IMR-90 (cell line): ENCODE data around the gene OSM. TPM values are rescaled to one million over a fixed set of nuclear protein-coding genes. Genes with fewer than 3 reads are reported as not detected.

Experiments
- ATAC-seq: fragments of 200-7000 bp; cut with Tn5 transposase; 2 replicates; pipeline ENCODE4 v1.9.1; 2020; ENCODE audit warnings: low read depth, mild to moderate bottlenecking, moderate library complexity
- BruUV-seq: library from RNA; stranded (reverse); fragments of 400-500 nt; replicated peaks from 2 replicates; lab custom pipeline; 2021; lab: Mats Ljungman, UMichigan
- CTCF ChIA-PET: fragments of 300-600 bp; formaldehyde crosslinking; extraction: SDS; loops from one replicate; lab custom pipeline; 2021; ENCODE audit warnings: antibody characterized with exemption; lab: Yijun Ruan, JAX
- POLR2A ChIA-PET: fragments of 300-600 bp; sonication (Branson Sonifier 250); formaldehyde crosslinking; loops from one replicate; lab custom pipeline; 2022; ENCODE audit warnings: antibody characterized with exemption; ENCODE audit not compliant: unreplicated experiment; lab: Charles Lee
- DNase-seq: peaks from one replicate; pipeline ENCODE4 v3.0.0; 2013
- H2AFZ ChIP-seq: replicated peaks from 2 replicates; pipeline ENCODE3; 2013; ENCODE audit warnings: low read length, mild to moderate bottlenecking; ENCODE audit not compliant: poor library complexity
- H2AK5ac ChIP-seq: 2 replicates; pipeline ENCODE4 v1.6.1; 2013; ENCODE audit warnings: low read depth, low read length, inconsistent platforms
- H2AK9ac ChIP-seq: replicated peaks from 2 replicates; pipeline ENCODE3; 2013; ENCODE audit warnings: mild to moderate bottlenecking, low read depth, low read length, moderate library complexity; ENCODE audit not compliant: poor library complexity
- H2BK120ac ChIP-seq: 2 replicates; pipeline ENCODE4 v1.6.1; 2013; ENCODE audit warnings: low read depth, low read length, inconsistent platforms
- H2BK15ac ChIP-seq: 3 replicates; pipeline ENCODE4 v1.6.1; 2013; ENCODE audit warnings: low read depth, low read length, inconsistent platforms
- H2BK20ac ChIP-seq: 2 replicates; pipeline ENCODE4 v1.6.1; 2013; ENCODE audit warnings: low read depth, mild to moderate bottlenecking, inconsistent platforms, low read length, moderate library complexity
- H2BK5ac ChIP-seq: 2 replicates; pipeline ENCODE4 v1.6.1; 2013; ENCODE audit warnings: mild to moderate bottlenecking, low read depth, low read length, inconsistent platforms; ENCODE audit not compliant: poor library complexity, severe bottlenecking
- H3K14ac ChIP-seq: replicated peaks from 2 replicates; pipeline ENCODE4 v1.6.1; 2013; ENCODE audit warnings: low read depth, low read length, inconsistent platforms
- H3K18ac ChIP-seq: 2 replicates; pipeline ENCODE4 v1.6.1; 2013; ENCODE audit warnings: low read depth, low read length, control low read depth
- H3K23ac ChIP-seq: 2 replicates; pipeline ENCODE4 v1.6.1; 2013; ENCODE audit warnings: low read depth, low read length, inconsistent platforms
- H3K27ac ChIP-seq: 2 replicates; pipeline ENCODE4 v1.5.1; 2013; ENCODE audit warnings: mild to moderate bottlenecking, control low read depth, low read length; ENCODE audit not compliant: insufficient read depth
- H3K27me3 ChIP-seq: 2 replicates; pipeline ENCODE4 v1.6.1; 2013; ENCODE audit warnings: low read length; ENCODE audit not compliant: control insufficient read depth, insufficient read depth
- H3K36me3 ChIP-seq: 2 replicates; pipeline ENCODE4 v1.6.1; 2013; ENCODE audit warnings: low read length, mixed read lengths; ENCODE audit not compliant: control insufficient read depth, insufficient read depth
- H3K4ac ChIP-seq: 2 replicates; pipeline ENCODE4 v1.6.1; 2013; ENCODE audit warnings: low read depth, low read length, inconsistent platforms
- H3K4me1 ChIP-seq: 2 replicates; pipeline ENCODE4 v1.6.1; 2013; ENCODE audit warnings: low read length, mixed read lengths; ENCODE audit not compliant: control insufficient read depth, insufficient read depth
- H3K4me2 ChIP-seq: 2 replicates; pipeline ENCODE4 v1.6.1; 2013; ENCODE audit warnings: low read depth, mild to moderate bottlenecking, control low read depth, low read length, moderate library complexity
- H3K4me3 ChIP-seq: 2 replicates; pipeline ENCODE4 v1.5.1; 2013; ENCODE audit warnings: low read depth, mild to moderate bottlenecking, control low read depth, low read length, moderate library complexity; ENCODE audit not compliant: insufficient read depth
- H3K56ac ChIP-seq: 2 replicates; pipeline ENCODE4 v1.6.1; 2013; ENCODE audit warnings: low read length, inconsistent platforms; ENCODE audit not compliant: insufficient read depth; ENCODE audit errors: extremely low read depth
- H3K79me1 ChIP-seq, 2 experiments: 2 replicates each; pipeline ENCODE4 v1.6.1; 2013; ENCODE audit warnings: low read length in 2 of 2, inconsistent platforms in 1 of 2, low read depth in 1 of 2
- H3K9ac ChIP-seq: 2 replicates; pipeline ENCODE4 v1.6.1; 2013; ENCODE audit warnings: low read depth, low read length, control low read depth
- H3K9me1 ChIP-seq: 2 replicates; pipeline ENCODE4 v1.6.1; 2013; ENCODE audit warnings: low read length, inconsistent platforms; ENCODE audit not compliant: insufficient read depth
- H3K9me3 ChIP-seq: 2 replicates; pipeline ENCODE4 v1.6.1; 2013; ENCODE audit warnings: low read length; ENCODE audit not compliant: control insufficient read depth, insufficient read depth
- H4K20me1 ChIP-seq: 2 replicates; pipeline ENCODE4 v1.6.1; 2013; ENCODE audit warnings: low read length, inconsistent platforms; ENCODE audit not compliant: insufficient read depth
- H4K5ac ChIP-seq: 2 replicates; pipeline ENCODE4 v1.6.1; 2013; ENCODE audit warnings: mild to moderate bottlenecking, low read depth, low read length, control low read depth
- H4K8ac ChIP-seq, 2 experiments: 2 replicates each; pipeline ENCODE4 v1.6.1; 2013; ENCODE audit warnings: low read depth in 2 of 2, low read length in 2 of 2, control low read depth in 1 of 2, inconsistent platforms in 1 of 2
- H4K91ac ChIP-seq: 2 replicates; pipeline ENCODE4 v1.6.1; 2013; ENCODE audit warnings: low read depth, low read length, inconsistent platforms; ENCODE audit not compliant: insufficient read depth
- BHLHE40 ChIP-seq: fragments of 150-350 bp; IDR thresholded peaks from 2 replicates; pipeline ENCODE4 v1.6.1; 2016; ENCODE audit warnings: mild to moderate bottlenecking, low read depth, low read length
- ELK1 ChIP-seq: fragments of 150-350 bp; IDR thresholded peaks from 2 replicates; pipeline ENCODE4 v1.6.1; 2016; ENCODE audit warnings: low read depth, mild to moderate bottlenecking, low read length, moderate library complexity, borderline replicate concordance
- FOS ChIP-seq: fragments of 150-350 bp; IDR thresholded peaks from 2 replicates; pipeline ENCODE4 v1.6.1; 2016; ENCODE audit warnings: low read depth, low read length
- MAFK ChIP-seq: IDR thresholded peaks from 2 replicates; pipeline ENCODE4 v1.6.1; 2012; ENCODE audit warnings: low read depth, low read length, improper control_type of control experiment
- POLR2A ChIP-seq: IDR thresholded peaks from 2 replicates; pipeline ENCODE4 v1.6.1; 2012; ENCODE audit warnings: mild to moderate bottlenecking, low read depth, low read length
- WGBS, 2 experiments: methylation state at CpG; one replicate each; pipeline versions ENCODE4 v1.1.5 to v1.1.7; 2013; ENCODE audit warnings: missing lambda C conversion rate in 2 of 2; ENCODE audit not compliant: insufficient read length in 1 of 2; ENCODE audit errors: extremely low coverage in 2 of 2; 5-methylcytosine and 5-hydroxymethylcytosine counted together
- dilution Hi-C: fragments of 300-500 bp; cut with HindIII; formaldehyde crosslinking; loops from one replicate; pipeline ENCODE4 v1.14.3; 2018; ENCODE audit warnings: low sequenced_read_pairs; ENCODE audit not compliant: unreplicated experiment
- in situ Hi-C: fragments of 300-500 bp; cut with MboI; formaldehyde crosslinking; loops from 3 replicates; pipeline ENCODE4 v1.14.3; 2019; ENCODE audit warnings: low sequenced_read_pairs, inconsistent platforms, mixed read lengths
- intact Hi-C: fragments of 100-400 bp; cut with micrococcal nuclease; formaldehyde crosslinking; loops from 2 replicates; pipeline ENCODE4 v1.10.0; 2022
- polyA plus RNA-seq, 3 experiments: library from polyadenylated mRNA; depleted of rRNA; stranded (reverse); fragments of >200 nt; gene quantifications; 2 replicates each; pipeline ENCODE4 v1.2.3, GENCODE V29; 2012; ENCODE audit warnings: low replicate concordance in 1 of 3
- total RNA-seq: library from RNA; depleted of rRNA; stranded (reverse); fragments of >200 nt; gene quantifications from 2 replicates; pipeline ENCODE4 v1.2.3, GENCODE V29; 2012

OSM gene
- total and polyA plus RNA-seq, 2 of the 4 experiments (the other 2 are of a cell fraction), result not detected

- Histone ChIP-seq H4K91ac (peak overlapping the region; percentile 50), H3K23ac (no peak overlapping the region), H3K9me3 (no peaks in the 10 kb centered on the region), H2BK20ac (peak overlapping the region; percentile 29; the same call in 1 of the 2 replicates), H4K5ac (no peak overlapping the region; the same call in 1 of the 2 replicates), H2BK120ac (peak overlapping the region; percentile 3; the same call in 1 of the 2 replicates), H2BK15ac (peak overlapping the region; percentile 74; the same call in 1 of the 3 replicates), H2AK5ac (peak overlapping the region; percentile 25; the same call in 1 of the 2 replicates), H3K9ac (no peak overlapping the region), H4K8ac (no peak overlapping the region), H3K4me2 (no peak overlapping the region), H2AK9ac (no peak overlapping the region), H3K4me3 (no peak overlapping the region), H3K4me1 (peaks cover 19% of the 10 kb centered on the region), H3K9me1 (peaks cover 8% of the 10 kb centered on the region), H3K18ac (no peak overlapping the region), H2BK5ac (no peak overlapping the region), H3K4ac (peak overlapping the region; percentile 44), H3K56ac (no peak overlapping the region), H3K14ac (0 out of 2 replicates have a peak overlapping the region, but pooled peaks have one; percentile 9), H2AFZ (peak overlapping the region; percentile 23), H3K79me1 (no peaks in the 10 kb centered on the region), H4K20me1 (no peaks in the 10 kb centered on the region), H3K27ac (no peak overlapping the region), H3K27me3 (no peaks in the 10 kb centered on the region), H3K36me3 (no peaks in the 10 kb centered on the region)
- intact Hi-C loops, result no loop called here
- POLR2A ChIA-PET, result no interaction called here
- ATAC-seq, result no peak
- WGBS, 2 experiments, result 80% methylated on average over 1 of the region's 9 CpGs; no CpG with 5 or more reads in 1 of the 2 experiments
- CTCF ChIA-PET, result no interaction called here
- in situ Hi-C loops, result no loop called here
- no TSS peak for BruUV-seq
- dilution Hi-C loops, result no loop called here
- no peak for DNase-seq
- TF ChIP-seq ELK1 (no peak), FOS (no peak), BHLHE40 (no peak), POLR2A (no peak), MAFK (no peak)
These were observed 35.7 kb downstream of the OSM start for GRCh38 chr22:30230787-30231461.
